ENCODE results near the gene FAM219A.

Gene FAM219A

DNA sequence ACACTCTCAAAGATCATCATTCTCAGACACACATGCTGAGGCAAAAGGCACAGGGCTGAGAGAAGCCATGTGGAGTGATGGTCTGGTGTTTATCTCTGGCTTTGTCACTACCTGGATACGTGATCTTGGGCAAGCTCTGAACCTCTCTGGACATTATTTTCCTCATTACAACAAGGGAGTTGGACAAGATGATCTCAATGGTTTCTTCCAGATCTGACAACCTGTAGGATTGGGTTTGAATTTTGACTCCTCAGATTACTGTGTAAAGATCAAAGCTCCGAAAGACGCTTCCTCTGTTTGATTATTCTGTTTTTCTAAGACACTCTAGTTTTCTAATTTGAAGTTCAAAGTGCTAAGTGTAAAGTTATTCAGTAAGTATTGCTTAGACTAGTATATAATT lies 109.0 kb downstream of the FAM219A start:
- TF ChIP-seq L3MBTL2 (conservative IDR thresholded peaks at IDR 0.05) = no peak
- TF ChIP-seq ELF4 (IDR thresholded peaks at IDR 0.05) = no peak
- no peak for TF ChIP-seq BHLHE40 (IDR thresholded peaks at IDR 0.05; ENCODE audit: borderline replicate concordance)
- POLR2A ChIA-PET = interaction anchor here (0.6 kb wide), 1 partner anchor 13 kb away, joined by 3 read pairs; no protein-coding TSS in a partner anchor
- DNase-seq (ENCODE audit: extremely low spot score) = no peak
- CTCF ChIA-PET = interaction anchor here (0.6 kb wide), 1 partner anchor 114 kb away, joined by 3 read pairs; no protein-coding TSS in a partner anchor
